Measurements from ENCODE around the gene AKR1C3.

- TF ChIP-seq EZH2phosphoT487 (IDR thresholded peaks at IDR 0.05; ENCODE audit: borderline replicate concordance, low read length), result no peak
- TF ChIP-seq, protein P1, sequence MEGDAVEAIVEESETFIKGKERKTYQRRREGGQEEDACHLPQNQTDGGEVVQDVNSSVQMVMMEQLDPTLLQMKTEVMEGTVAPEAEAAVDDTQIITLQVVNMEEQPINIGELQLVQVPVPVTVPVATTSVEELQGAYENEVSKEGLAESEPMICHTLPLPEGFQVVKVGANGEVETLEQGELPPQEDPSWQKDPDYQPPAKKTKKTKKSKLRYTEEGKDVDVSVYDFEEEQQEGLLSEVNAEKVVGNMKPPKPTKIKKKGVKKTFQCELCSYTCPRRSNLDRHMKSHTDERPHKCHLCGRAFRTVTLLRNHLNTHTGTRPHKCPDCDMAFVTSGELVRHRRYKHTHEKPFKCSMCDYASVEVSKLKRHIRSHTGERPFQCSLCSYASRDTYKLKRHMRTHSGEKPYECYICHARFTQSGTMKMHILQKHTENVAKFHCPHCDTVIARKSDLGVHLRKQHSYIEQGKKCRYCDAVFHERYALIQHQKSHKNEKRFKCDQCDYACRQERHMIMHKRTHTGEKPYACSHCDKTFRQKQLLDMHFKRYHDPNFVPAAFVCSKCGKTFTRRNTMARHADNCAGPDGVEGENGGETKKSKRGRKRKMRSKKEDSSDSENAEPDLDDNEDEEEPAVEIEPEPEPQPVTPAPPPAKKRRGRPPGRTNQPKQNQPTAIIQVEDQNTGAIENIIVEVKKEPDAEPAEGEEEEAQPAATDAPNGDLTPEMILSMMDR (conservative IDR thresholded peaks at IDR 0.05; ENCODE audit: low read depth, low read length), result no peak
Observed at GRCh38 chr10:5091196-5091595, 3.0 kb upstream of the AKR1C3 start.
